Inflammatory macrophage treated with lipopolysaccharide for 1 hour (primary cell): ENCODE data around the gene MARCHF4.

Experiments used
- DNase-seq, 2 donors: peaks; one replicate each; pipeline ENCODE4 v3.0.0-alpha.2; 2020 to 2022

MARCHF4 gene

DNA sequence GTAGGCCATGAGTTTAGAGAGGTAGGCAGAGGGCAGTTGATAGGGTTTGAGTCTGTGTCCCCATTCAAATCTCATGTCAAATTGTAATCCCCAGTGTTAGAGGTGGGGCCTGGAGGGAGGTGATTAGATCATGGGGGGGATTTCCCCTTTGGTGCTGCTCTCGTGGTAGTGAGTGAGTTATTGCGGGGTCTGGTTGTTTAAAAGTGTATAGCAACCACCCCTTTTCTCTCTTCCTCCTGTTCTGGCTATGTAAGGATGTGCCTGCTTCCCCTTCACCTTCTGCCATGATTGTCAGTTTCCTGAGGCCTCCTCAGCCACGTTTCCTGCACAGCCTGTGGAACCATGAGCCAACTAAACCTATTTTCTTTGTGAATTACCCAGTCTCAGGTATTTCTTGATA lies 25.5 kb downstream of the MARCHF4 start:
- DNase-seq = peak in 1 of 2 donors; percentile 24

DNA sequence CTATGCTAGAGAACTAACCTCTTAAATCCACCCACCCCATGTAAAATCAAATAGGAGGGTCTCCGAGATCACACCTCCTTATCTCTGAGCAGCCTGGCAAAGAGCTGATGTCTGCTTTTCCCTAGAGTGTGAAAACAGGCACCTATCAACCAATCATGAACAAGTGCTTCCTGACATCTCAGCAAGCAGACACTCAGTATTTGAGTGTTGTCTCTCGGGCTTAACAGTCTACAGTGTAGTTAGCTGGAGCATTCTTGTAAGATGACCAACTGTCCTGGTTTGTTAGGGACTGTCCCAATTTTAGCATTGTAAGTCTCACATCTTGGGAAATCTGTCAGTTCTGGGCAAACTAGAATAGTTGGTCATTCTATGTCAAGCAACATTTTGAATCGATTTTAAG lies 26.4 kb downstream of the MARCHF4 start:
- no peak for DNase-seq

DNA sequence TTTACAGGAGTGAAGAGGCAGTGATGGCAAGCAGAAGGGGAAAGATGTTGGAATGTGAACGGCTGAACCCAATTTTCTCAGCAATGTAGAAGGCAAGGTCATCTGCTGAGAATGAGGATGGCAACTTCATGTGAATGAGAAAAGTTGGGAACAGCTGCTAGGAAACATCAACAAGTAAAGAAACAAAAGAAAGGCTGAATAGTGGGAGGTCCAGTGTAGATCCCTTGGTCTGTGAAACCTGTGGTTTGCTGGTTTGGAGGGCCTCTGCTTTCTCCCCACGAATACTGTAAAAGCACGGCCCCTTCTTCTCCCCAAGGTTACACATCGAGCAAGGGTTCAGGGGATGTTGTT lies 27.4 kb downstream of the MARCHF4 start:
- no peak for DNase-seq

DNA sequence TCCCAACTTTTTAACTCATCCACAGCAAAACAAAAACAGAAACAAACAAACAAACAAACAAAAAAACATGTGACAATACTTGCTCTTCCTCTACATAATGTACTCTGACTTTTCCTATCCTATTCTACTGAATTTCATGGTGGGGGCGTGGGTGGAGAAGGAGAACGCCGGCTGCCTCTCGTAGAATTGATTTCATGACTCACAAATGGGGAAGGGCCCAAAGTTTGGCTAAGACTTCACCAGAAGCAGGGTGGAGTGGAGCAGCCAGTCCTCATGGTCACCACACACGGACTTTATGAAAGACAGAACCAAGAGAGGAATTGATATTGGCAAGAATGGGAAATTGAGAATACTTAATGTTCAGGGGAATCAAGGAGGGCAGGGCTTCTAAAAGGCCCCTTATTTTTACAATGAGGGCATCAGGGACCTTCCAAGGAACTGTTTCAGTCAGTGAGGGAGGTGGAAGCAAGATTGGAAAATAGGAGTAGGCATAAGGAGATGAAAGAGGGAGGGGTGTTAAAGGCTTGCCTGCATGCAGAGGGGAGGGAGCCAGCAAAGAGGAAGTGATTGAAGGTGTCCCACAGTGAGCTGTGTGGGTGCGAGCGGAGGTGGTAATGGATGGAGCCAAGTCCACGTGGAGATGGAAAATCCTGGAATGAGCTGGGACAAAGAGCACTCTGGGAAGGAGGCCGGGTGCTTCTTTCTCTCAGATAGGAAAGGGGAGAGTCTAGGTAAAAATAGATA lies 27.9 kb downstream of the MARCHF4 start:
- peak; percentile 2 to 19 for DNase-seq

DNA sequence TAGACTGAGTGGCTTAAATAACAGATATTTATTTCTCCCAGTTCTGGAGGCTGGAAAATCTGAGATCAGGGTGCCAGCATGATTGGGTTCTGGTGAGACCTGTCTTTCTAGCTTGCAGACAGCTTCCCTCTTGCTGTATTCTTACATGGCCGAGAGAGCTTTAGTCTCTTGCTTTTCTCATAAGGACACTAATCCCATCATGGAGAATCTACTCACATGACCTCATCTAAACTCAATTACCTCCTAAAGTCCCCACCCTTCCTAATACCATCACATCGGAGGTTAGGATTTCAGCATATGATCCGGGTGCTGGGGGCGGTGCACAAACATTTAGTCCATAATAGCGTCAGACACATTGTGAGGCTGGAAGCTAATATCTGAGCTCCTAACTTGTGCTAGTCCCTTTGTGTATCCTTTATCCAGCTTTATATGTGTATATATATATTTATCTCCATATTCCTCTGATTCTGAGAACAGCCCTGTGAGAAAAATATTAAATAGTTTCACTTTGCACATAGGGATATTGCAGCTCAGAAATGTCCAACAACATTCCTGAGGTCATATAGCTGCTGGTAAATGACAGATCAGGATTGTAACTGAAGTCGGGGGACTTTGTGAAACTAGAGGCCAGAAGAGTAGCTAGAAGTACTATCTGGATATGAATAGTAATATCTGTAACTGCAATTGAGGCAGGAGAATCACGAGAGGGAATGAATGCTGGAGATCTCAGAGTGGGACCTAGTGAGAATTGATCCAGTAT lies 28.9 kb downstream of the MARCHF4 start:
- no peak for DNase-seq

DNA sequence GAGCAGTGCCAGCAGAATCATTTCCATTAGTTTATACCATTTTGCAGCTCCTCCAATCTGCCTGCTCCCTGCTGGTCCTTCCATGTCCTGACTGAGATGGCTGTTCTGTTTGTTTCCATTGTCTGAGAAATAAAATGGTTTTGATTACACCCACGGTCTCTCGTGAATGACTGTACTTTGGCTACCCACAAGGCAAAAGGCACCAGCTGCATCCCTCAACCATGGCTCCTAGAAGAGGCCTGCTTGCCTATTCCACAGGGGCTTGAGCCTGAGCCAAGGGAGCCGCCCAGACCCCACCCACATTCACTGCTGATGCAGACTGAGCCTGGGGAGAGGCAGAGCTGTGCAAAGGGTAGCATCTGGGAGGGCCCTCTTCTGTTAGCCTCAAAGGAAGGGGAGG lies 31.2 kb downstream of the MARCHF4 start:
- no peak for DNase-seq

DNA sequence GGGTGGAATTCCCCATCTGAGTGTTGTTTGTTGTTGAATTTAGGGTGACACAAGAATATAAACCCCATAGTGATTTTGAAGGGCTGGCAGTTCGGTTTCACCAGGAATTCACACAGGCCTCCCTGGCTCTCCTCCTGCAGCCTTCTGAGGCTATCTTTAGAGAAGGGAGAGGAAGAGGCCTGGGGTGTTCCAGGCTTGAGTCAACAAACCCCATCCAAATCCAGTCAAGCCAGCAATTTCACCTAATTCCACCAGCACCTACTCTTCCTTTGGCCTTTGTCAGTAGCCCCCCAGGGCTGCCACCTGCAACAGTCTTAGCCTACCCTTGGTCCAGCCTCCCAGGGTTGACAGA lies 32.0 kb downstream of the MARCHF4 start:
- DNase-seq = no peak

DNA sequence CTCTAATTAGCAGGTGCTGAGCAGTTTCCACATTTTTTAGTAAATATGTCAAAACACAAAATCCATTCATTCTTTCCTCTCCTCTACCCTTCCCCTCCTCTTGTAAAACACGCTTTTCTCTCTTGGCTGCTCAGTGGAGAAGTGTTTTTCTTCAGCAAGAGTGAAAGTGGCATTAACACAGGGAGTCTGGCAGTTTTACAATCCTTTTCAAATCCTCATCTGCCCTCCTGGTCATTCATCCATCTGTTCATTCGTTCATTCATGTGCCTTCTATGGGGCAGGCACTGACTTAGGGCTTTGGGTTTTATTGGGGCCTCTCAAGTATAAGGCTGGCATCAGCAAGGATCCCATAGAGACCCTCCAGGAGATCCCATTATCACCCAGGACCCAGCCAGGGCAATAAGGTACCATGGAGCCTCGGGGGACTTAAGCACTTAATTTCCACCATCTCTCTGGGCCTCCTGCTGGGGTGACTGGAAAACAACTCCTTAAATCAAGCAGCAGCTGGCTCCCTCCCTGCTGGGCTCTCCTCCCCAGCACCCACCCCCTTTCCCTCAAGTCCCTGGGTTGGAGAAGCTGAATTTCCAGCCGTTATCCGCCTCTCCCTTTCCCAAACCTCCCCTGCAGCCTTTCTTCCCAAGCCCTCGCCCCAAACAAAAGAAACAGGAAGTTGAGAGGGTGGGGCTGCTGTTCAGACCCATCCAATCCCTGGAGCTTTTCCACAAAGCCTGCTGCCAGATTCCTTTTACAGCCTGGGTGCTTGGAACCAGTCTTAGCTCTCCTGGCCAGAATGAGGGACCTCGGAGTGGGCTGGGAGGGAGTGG lies 32.6 kb downstream of the MARCHF4 start:
- no peak for DNase-seq

DNA sequence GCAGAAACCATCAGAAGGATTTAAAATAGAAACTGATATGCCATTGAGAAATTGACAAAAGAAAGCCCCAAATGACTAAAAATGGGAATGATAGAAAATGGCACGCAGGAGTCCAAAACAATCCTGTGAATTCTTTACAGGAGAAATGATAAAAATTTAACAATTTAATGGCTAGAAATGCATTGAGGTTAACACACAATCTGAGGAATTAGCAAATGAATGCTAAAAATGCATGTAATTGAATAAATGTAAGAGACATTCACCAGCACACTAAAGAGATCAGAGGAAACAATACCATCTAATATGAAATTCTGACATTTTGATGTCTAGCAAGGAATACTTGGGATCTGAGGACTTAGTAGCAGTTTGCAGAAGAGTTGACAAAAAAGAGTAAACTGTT lies 37.0 kb downstream of the MARCHF4 start:
- no peak for DNase-seq

DNA sequence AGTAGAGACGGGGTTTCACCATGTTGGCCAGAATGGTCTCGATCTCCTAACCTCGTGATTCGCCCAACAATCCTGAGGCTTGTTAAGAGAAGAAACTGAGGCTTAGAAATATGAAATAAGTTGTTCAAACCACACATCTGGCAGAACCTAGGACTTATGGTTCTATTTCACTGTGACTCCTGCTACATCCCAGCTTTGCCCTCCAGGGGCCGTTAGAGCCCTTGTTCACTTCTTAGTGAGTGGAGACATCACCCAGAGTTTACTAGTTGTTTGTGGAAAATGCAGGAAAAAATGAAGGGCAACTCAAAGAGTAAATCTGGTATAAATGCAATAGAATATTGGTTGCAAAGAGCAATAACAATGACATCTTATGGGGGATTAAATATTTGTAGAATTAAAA lies 43.9 kb downstream of the MARCHF4 start:
- DNase-seq = no peak

DNA sequence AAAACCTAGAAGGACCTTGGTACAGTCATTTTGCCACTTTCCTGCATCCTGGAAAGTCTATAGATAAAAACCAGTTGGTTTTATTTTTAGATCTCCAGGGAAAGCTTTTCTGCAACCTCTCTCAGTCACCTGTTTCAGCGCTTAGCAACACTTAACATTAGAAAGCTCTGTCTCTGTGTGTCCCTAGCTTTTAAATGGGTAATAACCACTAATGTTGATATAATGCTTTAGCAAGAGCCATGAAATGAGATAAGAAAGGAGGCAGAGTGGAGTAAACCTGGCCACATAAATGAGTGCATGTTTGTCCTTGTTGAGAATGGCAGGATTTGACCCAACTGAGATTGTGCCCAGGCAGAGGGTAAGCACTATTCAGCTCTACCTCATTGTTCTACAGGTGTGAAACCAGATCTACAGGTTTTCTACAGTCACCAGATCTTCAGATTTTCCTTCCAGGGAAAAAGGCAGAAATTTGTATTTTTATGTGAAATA lies 44.8 kb downstream of the MARCHF4 start:
- DNase-seq = no peak
